ENCODE measurements around the gene KRT9. TPM values are rescaled to one million over a fixed set of nuclear protein-coding genes. Genes with fewer than 3 reads are reported as not detected.

KRT9 gene
- total and polyA plus RNA-seq, 9 of the 15 experiments (the other 6 are each of a cell fraction or from before 2014, with no cell fraction given) = 0.03 TPM; not detected in 8

DNA sequence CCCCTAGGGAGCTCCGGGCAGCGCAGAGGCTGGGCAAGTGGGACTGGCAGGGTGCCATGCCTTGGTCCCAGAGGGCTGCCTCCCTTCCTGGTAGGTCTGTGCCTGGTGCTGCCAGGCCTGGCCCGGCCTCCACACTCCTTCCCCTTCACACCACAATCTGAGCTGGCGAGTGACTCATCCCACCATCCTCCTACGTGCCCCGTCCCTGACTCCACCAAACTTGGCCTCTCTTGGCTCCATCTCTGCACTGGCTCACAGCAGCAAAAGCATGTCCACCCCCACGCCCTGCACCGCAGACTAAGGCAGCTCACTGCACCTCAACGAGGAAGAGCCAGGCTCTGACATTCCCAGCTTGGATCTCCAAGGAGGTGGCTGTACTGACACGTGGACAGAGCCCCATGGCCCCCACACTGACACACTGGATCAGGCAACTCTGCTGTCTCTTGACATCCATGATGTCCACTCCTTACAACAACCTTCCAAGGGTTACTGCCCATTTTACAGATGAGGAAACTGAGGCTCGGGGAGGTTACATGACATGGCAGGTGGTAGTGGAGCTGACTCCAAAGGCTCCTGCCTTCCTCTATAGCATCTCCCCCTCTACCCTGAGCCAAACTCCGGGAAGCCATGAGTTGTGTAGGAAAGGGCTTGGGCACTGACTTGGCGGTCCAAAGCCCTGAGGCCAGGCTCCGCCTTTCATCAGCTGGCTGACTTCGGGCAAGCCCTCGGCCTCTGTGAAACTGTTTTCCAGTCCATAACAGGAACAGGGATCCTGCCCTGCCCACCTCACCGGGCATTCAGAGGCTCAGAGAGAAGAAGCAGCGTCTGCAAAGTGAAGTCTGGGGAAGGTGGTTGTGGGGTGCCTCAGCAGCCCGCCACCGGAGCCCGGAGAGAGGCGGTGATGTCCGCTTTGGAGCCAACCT is 23.7 kb downstream of the KRT9 start:
- Histone ChIP-seq H4K20me1 (replicated peaks; ENCODE audit: control insufficient read depth, insufficient read depth, low read length) (no peaks in the 10 kb centered on the region), H3K79me2 (ENCODE audit: control insufficient read depth, insufficient read depth, low read length) (no peaks in the 10 kb centered on the region), H3K9me3 (replicated peaks; ENCODE audit: control insufficient read depth, insufficient read depth, low read depth, low read length) (no peaks in the 10 kb centered on the region), H3K27me3 (ENCODE audit: control insufficient read depth in 2 of 2, insufficient read depth in 2 of 2, low read length in 2 of 2) (peaks cover 0 to 4% of the 10 kb centered on the region in 2 experiments; a peak in 1 of 5 replicates), H3K27ac (ENCODE audit: extremely low read depth, low read depth, low read length) (no peak overlapping the region; the same call in 2 of the 3 replicates), H3K4me1 (replicated peaks in 1 of 2; ENCODE audit: control insufficient read depth in 2 of 2, insufficient read depth in 2 of 2, low read length in 2 of 2) (peaks cover 31 to 34% of the 10 kb centered on the region in 2 experiments), H2AFZ (ENCODE audit: low read depth, low read length) (peak overlapping the region; percentile 89), H3K36me3 (ENCODE audit: control insufficient read depth, insufficient read depth, low read length) (no peaks in the 10 kb centered on the region), H3K4me3 (no peak overlapping the region), H3K9ac (ENCODE audit: insufficient read depth in 1 of 2, low read depth in 2 of 2, low read length in 2 of 2) (peak overlapping the region in 1 of 2 experiments; percentile 54; a peak in 2 of 4 replicates), H3K4me2 (ENCODE audit: insufficient read depth, low read length) (peak overlapping the region; percentile 70), H3K9me1 (ENCODE audit: control insufficient read depth, insufficient read depth, low read length) (no peaks in the 10 kb centered on the region)
- 28% methylated on average over 21 of the region's 23 CpGs for WGBS (ENCODE audit: insufficient coverage, low coverage, missing lambda C conversion rate)
- no peak; the same call in 2 of the 3 replicates for ATAC-seq
- in situ Hi-C loops (cut with MboI) = loop anchor here (5.0 kb wide), 3 partner anchors 61 to 746 kb away; partner anchors contain the start of gene KRT36
- ChIA-PET POLR2A (interaction anchor here (0.5 to 3.1 kb wide), 9 partner anchors 7 to 141 kb away, joined by 3 to 15 read pairs (median 6); partner anchors contain the start of genes EIF1, KRT19 and KRT36), CTCF (ENCODE audit: low intra/inter-chr PET ratio) (interaction anchor here (0.5 to 5.3 kb wide), 13 partner anchors 20 to 745 kb away, joined by 3 to 135 read pairs (median 7); partner anchors contain the start of gene KRT19)
- intact Hi-C loops (cut with micrococcal nuclease) = loop anchor here (2.0 kb wide), 1 partner anchor 745 kb away; no protein-coding TSS in a partner anchor
- peak; percentile 11 for FAIRE-seq
- DNase-seq (ENCODE audit: extremely low read depth in 1 of 4, low spot score in 3 of 4) = peak; percentile 43 to 69 (median 52)
- no TSS peak for BruUV-seq (replicated peaks)
- TF ChIP-seq HDGF (IDR thresholded peaks at IDR 0.05) = peak; percentile 28; the same call in 1 of the 2 replicates
- TF ChIP-seq, protein P1, sequence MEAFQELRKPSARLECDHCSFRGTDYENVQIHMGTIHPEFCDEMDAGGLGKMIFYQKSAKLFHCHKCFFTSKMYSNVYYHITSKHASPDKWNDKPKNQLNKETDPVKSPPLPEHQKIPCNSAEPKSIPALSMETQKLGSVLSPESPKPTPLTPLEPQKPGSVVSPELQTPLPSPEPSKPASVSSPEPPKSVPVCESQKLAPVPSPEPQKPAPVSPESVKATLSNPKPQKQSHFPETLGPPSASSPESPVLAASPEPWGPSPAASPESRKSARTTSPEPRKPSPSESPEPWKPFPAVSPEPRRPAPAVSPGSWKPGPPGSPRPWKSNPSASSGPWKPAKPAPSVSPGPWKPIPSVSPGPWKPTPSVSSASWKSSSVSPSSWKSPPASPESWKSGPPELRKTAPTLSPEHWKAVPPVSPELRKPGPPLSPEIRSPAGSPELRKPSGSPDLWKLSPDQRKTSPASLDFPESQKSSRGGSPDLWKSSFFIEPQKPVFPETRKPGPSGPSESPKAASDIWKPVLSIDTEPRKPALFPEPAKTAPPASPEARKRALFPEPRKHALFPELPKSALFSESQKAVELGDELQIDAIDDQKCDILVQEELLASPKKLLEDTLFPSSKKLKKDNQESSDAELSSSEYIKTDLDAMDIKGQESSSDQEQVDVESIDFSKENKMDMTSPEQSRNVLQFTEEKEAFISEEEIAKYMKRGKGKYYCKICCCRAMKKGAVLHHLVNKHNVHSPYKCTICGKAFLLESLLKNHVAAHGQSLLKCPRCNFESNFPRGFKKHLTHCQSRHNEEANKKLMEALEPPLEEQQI (IDR thresholded peaks at IDR 0.05) = no peak
- TF ChIP-seq HDAC1 (IDR thresholded peaks at IDR 0.05) = peak in 1 of 2 experiments; percentile 42; a peak in 1 of 4 replicates
- TF ChIP-seq BCOR (IDR thresholded peaks at IDR 0.05) = peak; percentile 97
- TF ChIP-seq CHD4 (IDR thresholded peaks at IDR 0.05; ENCODE audit: insufficient read depth, insufficient replicate concordance, low read depth, low read length, poor library complexity, severe bottlenecking) = peak; percentile 84
- TF ChIP-seq SMARCA5 (IDR thresholded peaks at IDR 0.05) = peak; percentile 95
- TF ChIP-seq RBM25 (IDR thresholded peaks at IDR 0.05; ENCODE audit: low read depth, low read length, severe bottlenecking) = peak; percentile 90
- TF ChIP-seq PTBP1 (IDR thresholded peaks at IDR 0.05; ENCODE audit: low read depth, low read length) = 0 out of 2 replicates have a peak, but pooled peaks have one; percentile 75
- TF ChIP-seq HDAC2 (IDR thresholded peaks at IDR 0.05) = peak; percentile 90
- peak; percentile 88 to 92 for TF ChIP-seq KDM1A (IDR thresholded peaks at IDR 0.05)
- no peak for TF ChIP-seq XRCC3 (IDR thresholded peaks at IDR 0.05)
- TF ChIP-seq, protein P2, sequence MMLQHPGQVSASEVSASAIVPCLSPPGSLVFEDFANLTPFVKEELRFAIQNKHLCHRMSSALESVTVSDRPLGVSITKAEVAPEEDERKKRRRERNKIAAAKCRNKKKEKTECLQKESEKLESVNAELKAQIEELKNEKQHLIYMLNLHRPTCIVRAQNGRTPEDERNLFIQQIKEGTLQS (IDR thresholded peaks at IDR 0.05) = peak; percentile 79
- TF ChIP-seq, protein P2 (CRISPR knock-in tag; conservative IDR thresholded peaks at IDR 0.05) = no peak
- no peak for TF ChIP-seq GABPB2 (CRISPR knock-in tag; conservative IDR thresholded peaks at IDR 0.05)
- TF ChIP-seq JUN (IDR thresholded peaks at IDR 0.05; ENCODE audit: borderline replicate concordance, low read depth, low read length) = peak; percentile 77; the same call in 1 of the 2 replicates
- TF ChIP-seq JUN (CRISPR knock-in tag; IDR thresholded peaks at IDR 0.05; ENCODE audit: borderline replicate concordance) = no peak
- no peak for TF ChIP-seq NR1H2 (CRISPR knock-in tag; IDR thresholded peaks at IDR 0.05)
- TF ChIP-seq CREM (IDR thresholded peaks at IDR 0.05; ENCODE audit: low read depth) = peak; percentile 11; the same call in 1 of the 2 replicates
- TF ChIP-seq FOSL1 (tag; conservative IDR thresholded peaks at IDR 0.05) = peak; percentile 82
- TF ChIP-seq SMARCA4 (IDR thresholded peaks at IDR 0.05) = peak; percentile 58
